ENCODE measurements around the gene TDRKH.
"Not testable (repeated sequence)": the region's sequence is repeated elsewhere in the genome, so short reads cannot be mapped to it uniquely, and the experiment has no call there.

The TDRKH gene

GRCh38 chr1:151802372-151802771 lies 12.1 kb upstream of the TDRKH start:
- DNase-seq (ENCODE audit: low spot score) = no peak

- DNase-seq (ENCODE audit: low spot score) = no peak
Measured at GRCh38 chr1:151801846-151802245, 11.5 kb upstream of the TDRKH start.

- DNase-seq (ENCODE audit: low spot score) = no peak
Measured at GRCh38 chr1:151801310-151801820, 11.1 kb upstream of the TDRKH start.

GRCh38 chr1:151800830-151801229 lies 10.5 kb upstream of the TDRKH start:
- DNase-seq (ENCODE audit: low spot score) = no peak

GRCh38 chr1:151799179-151800022 lies 9.1 kb upstream of the TDRKH start:
- no peak for DNase-seq (ENCODE audit: low spot score)

GRCh38 chr1:151798571-151798970 lies 8.3 kb upstream of the TDRKH start:
- DNase-seq (ENCODE audit: low spot score) = no peak

- no peak for DNase-seq (ENCODE audit: low spot score)
Measured at GRCh38 chr1:151790940-151791651, 796 bp upstream of the TDRKH start.

- DNase-seq (ENCODE audit: low spot score) = no peak
Measured at GRCh38 chr1:151787689-151788088, 2.6 kb downstream of the TDRKH start.

GRCh38 chr1:151783796-151784195 lies 6.5 kb downstream of the TDRKH start:
- DNase-seq (ENCODE audit: low spot score) = no peak

GRCh38 chr1:151782741-151783140 lies 7.6 kb downstream of the TDRKH start:
- no peak for DNase-seq (ENCODE audit: low spot score)

GRCh38 chr1:151782026-151782425 lies 8.3 kb downstream of the TDRKH start:
- DNase-seq (ENCODE audit: low spot score) = not testable (repeated sequence)

GRCh38 chr1:151780736-151781135 lies 9.6 kb downstream of the TDRKH start:
- DNase-seq (ENCODE audit: low spot score) = not testable (repeated sequence)

GRCh38 chr1:151779852-151780251 lies 10.4 kb downstream of the TDRKH start:
- DNase-seq (ENCODE audit: low spot score) = no peak

- DNase-seq (ENCODE audit: low spot score) = no peak
Measured at GRCh38 chr1:151777317-151777716, 13.0 kb downstream of the TDRKH start.

- DNase-seq (ENCODE audit: low spot score) = no peak
Measured at GRCh38 chr1:151776665-151777062, 13.6 kb downstream of the TDRKH start.

- DNase-seq (ENCODE audit: low spot score) = no peak
Measured at GRCh38 chr1:151775894-151776664, 14.2 kb downstream of the TDRKH start.

GRCh38 chr1:151774256-151774922 lies 15.9 kb downstream of the TDRKH start:
- no peak for DNase-seq (ENCODE audit: low spot score)

GRCh38 chr1:151773702-151774101 lies 16.6 kb downstream of the TDRKH start:
- no peak for DNase-seq (ENCODE audit: low spot score)

GRCh38 chr1:151769270-151769669 lies 21.0 kb downstream of the TDRKH start:
- DNase-seq (ENCODE audit: low spot score) = not testable (repeated sequence)

GRCh38 chr1:151768351-151769066 lies 21.8 kb downstream of the TDRKH start:
- not testable (repeated sequence) for DNase-seq (ENCODE audit: low spot score)

GRCh38 chr1:151763990-151764389 lies 26.3 kb downstream of the TDRKH start:
- DNase-seq (ENCODE audit: low spot score) = peak; percentile 16

Measured in AG20443 (cell line).